ENCODE measurements around the gene ROR2.
"Not testable (repeated sequence)": the region's sequence is repeated elsewhere in the genome, so short reads cannot be mapped to it uniquely, and the experiment has no call there.

ROR2 gene

DNA sequence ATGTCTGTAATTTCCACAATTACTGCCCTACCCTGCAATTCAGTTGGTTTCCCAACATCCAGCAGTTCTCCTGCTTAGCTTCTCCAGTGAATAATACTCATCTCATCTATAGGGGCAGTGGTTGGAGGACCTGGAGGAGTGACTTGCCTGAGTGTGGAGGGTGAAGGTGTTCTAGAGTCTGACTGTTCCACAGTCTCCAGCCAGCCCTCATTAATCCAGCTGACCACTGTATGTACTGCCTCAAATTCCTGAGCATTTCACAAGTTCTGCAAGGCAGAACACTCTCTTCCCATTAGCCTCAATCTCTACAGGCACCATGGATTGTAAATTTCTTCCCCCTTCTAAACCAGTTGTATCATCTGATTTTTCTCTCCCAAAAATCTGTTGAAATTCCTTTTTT is 379.0 kb downstream of the ROR2 start:
- no peaks in the 10 kb centered on the region for H3K9me3 Mint-ChIP-seq
- no peak overlapping the region for H3K27ac Mint-ChIP-seq
- H3K36me3 Mint-ChIP-seq (ENCODE audit: low read depth): no peaks in the 10 kb centered on the region
- H3K4me3 Mint-ChIP-seq: no peak overlapping the region
- H3K27me3 Mint-ChIP-seq: peaks cover 26% of the 10 kb centered on the region
- no peaks in the 10 kb centered on the region for H3K4me1 Mint-ChIP-seq (ENCODE audit: low read depth)
- no peak for DNase-seq

GRCh38 chr9:91567642-91568274 is 382.3 kb downstream of the ROR2 start:
- no peak for DNase-seq
- Mint-ChIP-seq H3K4me3 (no peak overlapping the region), H3K27ac (no peak overlapping the region), H3K27me3 (peaks cover 26% of the 10 kb centered on the region), H3K4me1 (ENCODE audit: low read depth) (no peaks in the 10 kb centered on the region), H3K9me3 (no peaks in the 10 kb centered on the region), H3K36me3 (ENCODE audit: low read depth) (no peaks in the 10 kb centered on the region)

- Mint-ChIP-seq H3K27me3 (peaks cover 31% of the 10 kb centered on the region), H3K36me3 (ENCODE audit: low read depth) (no peaks in the 10 kb centered on the region), H3K27ac (no peak overlapping the region), H3K4me3 (no peak overlapping the region), H3K4me1 (ENCODE audit: low read depth) (no peaks in the 10 kb centered on the region), H3K9me3 (no peaks in the 10 kb centered on the region)
- no peak for DNase-seq
These were observed 385.9 kb downstream of the ROR2 start for GRCh38 chr9:91564081-91564670.

DNA sequence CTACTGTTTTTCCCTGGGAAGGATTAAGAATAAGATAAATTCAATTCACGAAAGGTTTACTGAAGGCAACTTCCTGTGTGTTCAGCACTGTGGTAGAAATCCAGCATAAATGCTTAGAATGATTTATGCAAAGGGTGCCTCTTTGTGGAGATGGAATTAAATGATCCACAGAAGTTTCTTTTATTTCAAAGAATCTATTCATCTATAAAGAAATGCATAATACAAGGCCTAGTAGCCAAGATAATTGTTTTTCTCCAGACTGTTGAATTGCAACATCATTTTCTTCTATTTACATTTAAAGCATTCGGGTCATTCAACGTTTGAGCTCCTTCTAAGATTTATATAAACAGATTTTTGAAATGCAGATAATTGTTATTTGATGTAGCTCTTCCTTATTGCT is 387.6 kb downstream of the ROR2 start:
- Mint-ChIP-seq H3K4me1 (ENCODE audit: low read depth) (no peaks in the 10 kb centered on the region), H3K36me3 (ENCODE audit: low read depth) (no peaks in the 10 kb centered on the region), H3K27me3 (peaks cover 38% of the 10 kb centered on the region), H3K9me3 (no peaks in the 10 kb centered on the region), H3K27ac (no peak overlapping the region), H3K4me3 (no peak overlapping the region)
- no peak for DNase-seq

- Mint-ChIP-seq H3K9me3 (no peaks in the 10 kb centered on the region), H3K4me3 (no peak overlapping the region), H3K4me1 (ENCODE audit: low read depth) (no peaks in the 10 kb centered on the region), H3K36me3 (ENCODE audit: low read depth) (no peaks in the 10 kb centered on the region), H3K27me3 (peaks cover 40% of the 10 kb centered on the region), H3K27ac (no peak overlapping the region)
- no peak for DNase-seq
These were observed 389.7 kb downstream of the ROR2 start for GRCh38 chr9:91560301-91560700.

DNA sequence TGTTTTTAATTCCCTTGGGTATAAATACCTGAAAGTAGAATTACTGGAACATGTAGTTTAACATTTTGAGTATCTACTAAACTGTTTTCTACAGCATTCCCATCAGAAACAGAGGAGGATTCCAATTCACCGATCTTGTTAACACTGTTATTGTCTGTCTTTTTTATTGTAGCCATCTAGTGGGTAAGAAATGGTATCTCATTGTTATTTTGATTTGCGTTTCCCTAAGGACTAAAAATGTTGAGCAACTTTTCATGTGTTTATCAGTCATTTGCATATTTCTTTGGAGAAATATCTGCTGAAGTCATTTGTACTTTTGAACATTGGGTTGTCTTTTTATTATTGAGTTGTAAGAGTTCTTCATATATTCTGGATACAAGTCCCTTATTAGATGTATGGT is 391.1 kb downstream of the ROR2 start:
- no peaks in the 10 kb centered on the region for H3K9me3 Mint-ChIP-seq
- no peak overlapping the region for H3K4me3 Mint-ChIP-seq
- peaks cover 40% of the 10 kb centered on the region for H3K27me3 Mint-ChIP-seq
- DNase-seq: no peak
- H3K4me1 Mint-ChIP-seq (ENCODE audit: low read depth): no peaks in the 10 kb centered on the region
- no peaks in the 10 kb centered on the region for H3K36me3 Mint-ChIP-seq (ENCODE audit: low read depth)
- H3K27ac Mint-ChIP-seq: no peak overlapping the region

GRCh38 chr9:91558395-91558794 is 391.6 kb downstream of the ROR2 start:
- DNase-seq: no peak
- H3K27ac Mint-ChIP-seq: no peak overlapping the region
- no peaks in the 10 kb centered on the region for H3K9me3 Mint-ChIP-seq
- H3K4me3 Mint-ChIP-seq: no peak overlapping the region
- H3K27me3 Mint-ChIP-seq: peaks cover 40% of the 10 kb centered on the region
- H3K36me3 Mint-ChIP-seq (ENCODE audit: low read depth): no peaks in the 10 kb centered on the region
- H3K4me1 Mint-ChIP-seq (ENCODE audit: low read depth): no peaks in the 10 kb centered on the region

DNA sequence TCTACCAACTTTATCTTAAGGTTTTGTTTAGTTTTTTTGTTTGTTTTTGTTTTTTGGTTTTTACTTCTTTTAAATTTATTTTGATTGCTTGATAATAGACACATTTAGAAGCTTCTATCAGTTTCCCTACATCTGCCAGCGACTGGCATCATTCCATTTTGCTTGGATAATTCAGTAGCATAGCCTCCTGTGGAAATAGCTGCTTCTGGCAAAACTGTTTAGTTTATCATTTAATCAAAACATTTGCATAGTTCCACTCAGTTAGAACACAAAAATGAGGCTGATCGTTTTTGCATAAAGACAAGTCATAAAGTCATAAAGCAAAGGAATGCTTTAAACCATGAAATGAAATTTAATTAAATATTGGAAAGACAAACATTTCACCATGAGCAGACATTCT is 392.7 kb downstream of the ROR2 start:
- Mint-ChIP-seq H3K9me3 (no peaks in the 10 kb centered on the region), H3K36me3 (ENCODE audit: low read depth) (no peaks in the 10 kb centered on the region), H3K27ac (no peak overlapping the region), H3K4me1 (ENCODE audit: low read depth) (no peaks in the 10 kb centered on the region), H3K4me3 (no peak overlapping the region), H3K27me3 (peaks cover 42% of the 10 kb centered on the region)
- no peak for DNase-seq

DNA sequence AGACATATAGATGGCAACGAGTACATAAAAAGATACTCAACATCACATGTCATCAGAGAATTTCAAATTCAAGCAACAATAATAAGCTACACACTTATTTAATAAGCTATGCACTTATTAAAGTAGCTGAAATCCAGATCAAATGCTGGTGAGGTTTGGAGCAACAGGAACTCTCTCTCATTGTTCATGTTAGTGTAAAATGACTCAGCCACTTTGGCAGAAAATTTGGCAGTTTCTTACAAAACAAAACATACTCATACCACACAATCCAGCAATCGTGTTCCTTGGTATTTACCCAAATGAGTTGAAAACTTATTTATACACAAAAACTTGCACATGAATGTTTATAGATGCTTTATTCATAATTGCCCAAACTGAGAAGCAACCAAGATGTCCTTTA is 394.9 kb downstream of the ROR2 start:
- H3K9me3 Mint-ChIP-seq: no peaks in the 10 kb centered on the region
- no peak for DNase-seq
- H3K27ac Mint-ChIP-seq: no peak overlapping the region
- H3K4me3 Mint-ChIP-seq: no peak overlapping the region
- no peaks in the 10 kb centered on the region for H3K4me1 Mint-ChIP-seq (ENCODE audit: low read depth)
- H3K27me3 Mint-ChIP-seq: peaks cover 40% of the 10 kb centered on the region
- H3K36me3 Mint-ChIP-seq (ENCODE audit: low read depth): no peaks in the 10 kb centered on the region

DNA sequence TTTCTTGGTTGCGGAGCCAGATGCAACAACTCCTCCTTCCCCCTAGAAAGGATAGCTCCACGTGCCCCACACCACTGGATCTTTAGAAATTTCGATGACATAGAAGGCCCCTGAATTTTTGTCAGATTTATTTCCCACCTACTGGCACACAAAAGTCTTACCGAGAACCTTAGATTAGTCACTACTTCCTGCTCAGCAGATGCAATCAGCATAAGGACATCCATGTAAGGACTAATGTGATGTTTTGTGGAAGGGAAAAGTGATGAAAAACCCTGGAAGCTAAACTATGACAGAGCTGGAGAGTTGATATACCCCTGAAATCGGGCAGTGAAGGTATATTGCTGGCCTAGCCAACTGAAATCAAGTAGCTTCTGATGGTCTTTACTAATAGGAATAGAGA is 400.9 kb downstream of the ROR2 start:
- Mint-ChIP-seq H3K27ac (no peak overlapping the region), H3K4me1 (ENCODE audit: low read depth) (peaks cover 9% of the 10 kb centered on the region), H3K36me3 (ENCODE audit: low read depth) (no peaks in the 10 kb centered on the region)

GRCh38 chr9:91547081-91547480 is 402.9 kb downstream of the ROR2 start:
- Mint-ChIP-seq H3K4me1 (ENCODE audit: low read depth) (peaks cover 9% of the 10 kb centered on the region), H3K27ac (no peak overlapping the region), H3K4me3 (no peak overlapping the region), H3K9me3 (no peaks in the 10 kb centered on the region), H3K36me3 (ENCODE audit: low read depth) (no peaks in the 10 kb centered on the region), H3K27me3 (peaks cover 23% of the 10 kb centered on the region)
- DNase-seq: no peak

More for the DNA sequence above, 400.9 kb downstream of the ROR2 start:
- Mint-ChIP-seq H3K9me3 (no peaks in the 10 kb centered on the region), H3K27me3 (peaks cover 26% of the 10 kb centered on the region), H3K4me3 (no peak overlapping the region)
- no peak for DNase-seq

- no peak for DNase-seq
- H3K4me3 Mint-ChIP-seq: no peak overlapping the region
- peaks cover 9% of the 10 kb centered on the region for H3K4me1 Mint-ChIP-seq (ENCODE audit: low read depth)
- H3K27ac Mint-ChIP-seq: no peak overlapping the region
- H3K27me3 Mint-ChIP-seq: peaks cover 20% of the 10 kb centered on the region
- no peaks in the 10 kb centered on the region for H3K9me3 Mint-ChIP-seq
- no peaks in the 10 kb centered on the region for H3K36me3 Mint-ChIP-seq (ENCODE audit: low read depth)
These were observed 403.5 kb downstream of the ROR2 start for GRCh38 chr9:91546574-91546973.

DNA sequence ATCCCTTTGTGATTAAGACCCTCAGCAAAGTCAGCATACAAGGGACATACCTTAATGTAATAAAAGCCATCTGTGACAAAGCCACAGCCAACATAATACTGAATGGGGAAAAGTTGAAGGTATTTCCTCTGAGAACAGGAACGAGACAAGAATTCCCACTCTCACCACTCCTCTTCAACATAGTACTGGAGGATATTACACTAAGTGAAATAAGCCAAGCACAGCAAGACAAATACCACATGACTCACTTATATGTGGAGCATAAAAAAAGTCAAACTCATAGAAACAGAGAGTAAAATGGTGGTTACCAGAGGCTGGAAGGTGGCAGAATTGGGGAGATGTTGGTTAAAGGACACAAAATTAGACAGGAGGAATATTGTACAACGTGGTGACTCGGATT is 408.3 kb downstream of the ROR2 start:
- Mint-ChIP-seq H3K27ac (no peak overlapping the region), H3K9me3 (no peaks in the 10 kb centered on the region), H3K27me3 (peaks cover 23% of the 10 kb centered on the region), H3K4me1 (ENCODE audit: low read depth) (peaks cover 15% of the 10 kb centered on the region), H3K4me3 (no peak overlapping the region), H3K36me3 (ENCODE audit: low read depth) (no peaks in the 10 kb centered on the region)
- no peak for DNase-seq

- H3K36me3 Mint-ChIP-seq (ENCODE audit: low read depth); H3K27ac Mint-ChIP-seq; H3K4me3 Mint-ChIP-seq; H3K9me3 Mint-ChIP-seq; DNase-seq: not testable (repeated sequence)
- Mint-ChIP-seq H3K27me3 (peaks cover 26% of the 10 kb centered on the region), H3K4me1 (ENCODE audit: low read depth) (peaks cover 11% of the 10 kb centered on the region)
These were observed 409.5 kb downstream of the ROR2 start for GRCh38 chr9:91540506-91540905.

DNA sequence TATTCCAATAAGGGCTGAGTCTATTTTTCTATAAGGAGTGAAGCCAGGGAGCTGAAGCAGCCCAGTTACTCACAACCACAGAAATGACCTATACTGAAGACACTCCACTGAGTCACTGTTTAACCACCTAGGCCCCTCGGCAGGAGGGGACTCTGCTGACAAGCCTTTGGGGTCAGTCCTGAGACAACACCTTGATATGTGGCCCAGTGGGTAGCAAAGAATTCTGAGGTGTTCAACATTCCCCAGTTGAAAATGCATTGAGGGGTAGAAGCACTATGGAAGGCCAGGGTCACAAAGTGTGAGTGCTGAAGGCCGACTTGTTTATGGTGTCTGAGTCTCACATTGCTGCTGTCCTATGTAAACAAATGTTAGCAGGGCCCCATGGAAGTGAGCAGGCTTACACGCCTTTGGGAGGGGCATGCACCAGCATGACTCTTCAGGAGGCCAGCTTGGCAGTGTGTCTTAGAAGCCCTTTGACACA is 413.8 kb downstream of the ROR2 start:
- Mint-ChIP-seq H3K4me1 (ENCODE audit: low read depth) (peaks cover 11% of the 10 kb centered on the region), H3K4me3 (no peak overlapping the region), H3K27me3 (peaks cover 43% of the 10 kb centered on the region), H3K36me3 (ENCODE audit: low read depth) (no peaks in the 10 kb centered on the region), H3K9me3 (no peaks in the 10 kb centered on the region), H3K27ac (no peak overlapping the region)
- DNase-seq: no peak
